WTC11 (cell line): ENCODE measurements around the gene SFTA2. TPM values are rescaled to one million over a fixed set of nuclear protein-coding genes. Genes with fewer than 3 reads are reported as not detected.

Source experiments
- ATAC-seq: fragments of 200-7000 bp; cut with Tn5 transposase; 2 replicates; pipeline ENCODE4 v1.10.0; 2021; ENCODE audit warnings: mild to moderate bottlenecking, moderate library complexity
- CTCF ChIA-PET: fragments of 300-600 bp; sonication (Branson Sonifier 250); formaldehyde crosslinking; loops from one replicate; lab custom pipeline; 2021; ENCODE audit warnings: antibody characterized with exemption; lab: Charles Lee
- POLR2A ChIA-PET: fragments of 350-600 bp; sonication (Branson Sonifier 250); formaldehyde crosslinking; loops from one replicate; lab custom pipeline; 2021; ENCODE audit warnings: antibody characterized with exemption; lab: Charles Lee
- DNase-seq: peaks from one replicate; pipeline ENCODE4 v3.0.0; 2021; ENCODE audit warnings: low spot score
- H3K27ac Mint-ChIP-seq: 2 replicates; pipeline ENCODE4 v1.8.0; 2021; ENCODE audit warnings: mixed read lengths
- H3K27me3 Mint-ChIP-seq: 2 replicates; pipeline ENCODE4 v1.8.0; 2021; ENCODE audit warnings: low read depth, mild to moderate bottlenecking, moderate library complexity, mixed read lengths
- H3K36me3 Mint-ChIP-seq: 2 replicates; pipeline ENCODE4 v1.8.0; 2021; ENCODE audit warnings: mixed read lengths
- H3K4me1 Mint-ChIP-seq: 2 replicates; pipeline ENCODE4 v1.8.0; 2022; ENCODE audit warnings: mixed read lengths
- H3K4me3 Mint-ChIP-seq: 2 replicates; pipeline ENCODE4 v1.8.0; 2021; ENCODE audit warnings: mild to moderate bottlenecking, moderate library complexity, mixed read lengths
- H3K9me3 Mint-ChIP-seq: 2 replicates; pipeline ENCODE4 v1.8.0; 2021; ENCODE audit warnings: mixed read lengths
- ARID4B ChIP-seq: sonication (generic); formaldehyde crosslinking; IDR thresholded peaks from 2 replicates; pipeline ENCODE4 v1.8.0; 2023; ENCODE audit warnings: missing genetic modification reagents, mild to moderate bottlenecking, borderline replicate concordance
- CREB1 ChIP-seq: sonication (generic); formaldehyde crosslinking; IDR thresholded peaks from 2 replicates; pipeline ENCODE4 v1.8.0; 2023; ENCODE audit warnings: mild to moderate bottlenecking, missing genetic modification reagents
- ELF4 ChIP-seq: sonication (generic); formaldehyde crosslinking; IDR thresholded peaks from 2 replicates; pipeline ENCODE4 v1.8.1; 2022; ENCODE audit warnings: low read depth, mild to moderate bottlenecking, moderate library complexity, missing genetic modification reagents
- ERG ChIP-seq: fragments of 250-450 bp; sonication (Bioruptor Pico); IDR thresholded peaks from 2 replicates; pipeline ENCODE4 v1.8.0; 2021; ENCODE audit warnings: mild to moderate bottlenecking
- ETV6 ChIP-seq: sonication (generic); formaldehyde crosslinking; IDR thresholded peaks from 2 replicates; pipeline ENCODE4 v1.8.1; 2022; ENCODE audit warnings: mild to moderate bottlenecking, missing genetic modification reagents
- FOXP1 ChIP-seq: sonication (generic); formaldehyde crosslinking; IDR thresholded peaks from 2 replicates; pipeline ENCODE4 v1.8.0; 2022; ENCODE audit warnings: missing genetic modification reagents, mild to moderate bottlenecking, moderate library complexity, borderline replicate concordance
- GRHL2 ChIP-seq: fragments of 250-450 bp; sonication (Bioruptor Pico); IDR thresholded peaks from 2 replicates; pipeline ENCODE4 v1.8.0; 2022; ENCODE audit warnings: mild to moderate bottlenecking, moderate library complexity; ENCODE audit not compliant: insufficient replicate concordance, severe bottlenecking
- GTF2I ChIP-seq: fragments of 250-450 bp; sonication (Bioruptor Pico); conservative IDR thresholded peaks from 2 replicates; pipeline ENCODE4 v1.4.0; 2021; ENCODE audit warnings: mild to moderate bottlenecking
- JUN ChIP-seq: sonication (generic); formaldehyde crosslinking; IDR thresholded peaks from 2 replicates; pipeline ENCODE4 v1.8.0; 2023; ENCODE audit warnings: mild to moderate bottlenecking, missing genetic modification reagents
- KAT7 ChIP-seq: sonication (generic); formaldehyde crosslinking; IDR thresholded peaks from 2 replicates; pipeline ENCODE4 v1.8.1; 2023; ENCODE audit warnings: missing genetic modification reagents, mild to moderate bottlenecking, borderline replicate concordance
- MYBL2 ChIP-seq: sonication (generic); formaldehyde crosslinking; IDR thresholded peaks from 2 replicates; pipeline ENCODE4 v1.8.1; 2023; ENCODE audit warnings: mild to moderate bottlenecking, moderate library complexity, missing genetic modification reagents
- NFATC4 ChIP-seq: fragments of 250-450 bp; sonication (Bioruptor Pico); IDR thresholded peaks from 2 replicates; pipeline ENCODE4 v1.9.0; 2021; ENCODE audit warnings: mild to moderate bottlenecking
- NR1H2 ChIP-seq: sonication (generic); formaldehyde crosslinking; IDR thresholded peaks from 2 replicates; pipeline ENCODE4 v1.9.0; 2021; ENCODE audit warnings: mild to moderate bottlenecking, moderate library complexity, missing genetic modification reagents
- ZBTB21 ChIP-seq: sonication (generic); formaldehyde crosslinking; IDR thresholded peaks from 2 replicates; pipeline ENCODE4 v1.8.1; 2023; ENCODE audit warnings: mild to moderate bottlenecking, missing genetic modification reagents, borderline replicate concordance
- ZBTB43 ChIP-seq: sonication (generic); formaldehyde crosslinking; IDR thresholded peaks from 2 replicates; pipeline ENCODE4 v1.8.1; 2023; ENCODE audit warnings: mild to moderate bottlenecking, missing genetic modification reagents
- ZNF121 ChIP-seq: sonication (generic); formaldehyde crosslinking; IDR thresholded peaks from 2 replicates; pipeline ENCODE4 v1.8.0; 2023; ENCODE audit warnings: missing genetic modification reagents
- ZNF138 ChIP-seq: sonication (generic); formaldehyde crosslinking; conservative IDR thresholded peaks from 2 replicates; pipeline ENCODE4 v1.8.1; 2022; ENCODE audit warnings: mild to moderate bottlenecking, moderate library complexity, missing genetic modification reagents
- ZNF281 ChIP-seq: sonication (generic); formaldehyde crosslinking; IDR thresholded peaks from 2 replicates; pipeline ENCODE4 v1.8.0; 2023; ENCODE audit warnings: mild to moderate bottlenecking, missing genetic modification reagents
- ZNF512 ChIP-seq: sonication (generic); formaldehyde crosslinking; IDR thresholded peaks from 2 replicates; pipeline ENCODE4 v1.8.1; 2022; ENCODE audit warnings: missing genetic modification reagents, borderline replicate concordance
- total RNA-seq: library from RNA; stranded (reverse); gene quantifications from 3 replicates; pipeline ENCODE4 v1.2.3, GENCODE V29; 2021

SFTA2 gene
- total RNA-seq, 1 experiment from 2014 or later = not detected

- no peak for TF ChIP-seq FOXP1 (CRISPR knock-in tag)
- no peak for TF ChIP-seq ZNF512 (CRISPR knock-in tag)
- TF ChIP-seq ZBTB43 = no peak
These were observed 47.2 kb upstream of the SFTA2 start (continued) for GRCh38 chr6:30979141-30979540.

GRCh38 chr6:30974490-30975252 is 42.7 kb upstream of the SFTA2 start:
- Mint-ChIP-seq H3K27ac (no peak overlapping the region), H3K9me3 (peaks cover 4% of the 10 kb centered on the region), H3K4me3 (no peak overlapping the region), H3K4me1 (peaks cover 25% of the 10 kb centered on the region), H3K36me3 (no peaks in the 10 kb centered on the region), H3K27me3 (peaks cover 3% of the 10 kb centered on the region; the same call in 1 of the 2 replicates)
- CTCF ChIA-PET = interaction anchor here (0.6 to 1.6 kb wide), 6 partner anchors 30 to 112 kb away, joined by 3 to 6 read pairs (median 3); partner anchors contain the start of gene VARS2
- ATAC-seq (no peak), DNase-seq (no peak)
- TF ChIP-seq ZNF281 (CRISPR knock-in tag) (no peak), NFATC4 (no peak), NR1H2 (no peak), CREB1 (CRISPR knock-in tag) (no peak), ZNF121 (CRISPR knock-in tag) (no peak), ERG (CRISPR knock-in tag) (no peak), KAT7 (CRISPR knock-in tag) (no peak), ETV6 (CRISPR knock-in tag) (no peak), ELF4 (CRISPR knock-in tag) (no peak)
- POLR2A ChIA-PET = no interaction called here

- Mint-ChIP-seq H3K9me3 (peaks cover 6% of the 10 kb centered on the region), H3K36me3 (no peaks in the 10 kb centered on the region), H3K4me3 (no peak overlapping the region), H3K4me1 (peaks cover 25% of the 10 kb centered on the region), H3K27me3 (peaks cover 3% of the 10 kb centered on the region; the same call in 1 of the 2 replicates), H3K27ac (no peak overlapping the region)
- POLR2A ChIA-PET = no interaction called here
- ATAC-seq (no peak), DNase-seq (no peak)
- CTCF ChIA-PET = interaction anchor here (1.5 kb wide), 1 partner anchor 98 kb away, joined by 3 read pairs; no protein-coding TSS in a partner anchor
- TF ChIP-seq ARID4B (CRISPR knock-in tag) (no peak), ZBTB21 (CRISPR knock-in tag) (no peak), JUN (CRISPR knock-in tag) (no peak), GRHL2 (CRISPR knock-in tag) (no peak), ZNF138 (CRISPR knock-in tag) (no peak), GTF2I (CRISPR knock-in tag) (no peak), MYBL2 (CRISPR knock-in tag) (no peak)
These were observed 40.8 kb upstream of the SFTA2 start for GRCh38 chr6:30972816-30973215.
